Mesodermal cell (in vitro differentiated cells): ENCODE data around the gene PTPRC.

Experiments used
- H3K27ac ChIP-seq: 2 replicates; pipeline ENCODE4 v1.7.0; 2013; ENCODE audit warnings: mild to moderate bottlenecking, low read depth, low read length, moderate library complexity; ENCODE audit not compliant: severe bottlenecking
- H3K36me3 ChIP-seq: 2 replicates; pipeline ENCODE4 v1.7.1; 2013; ENCODE audit warnings: mild to moderate bottlenecking, low read length, moderate library complexity; ENCODE audit not compliant: control insufficient read depth, insufficient read depth
- H3K4me1 ChIP-seq: one replicate; pipeline ENCODE4 v1.7.1; 2013; ENCODE audit warnings: mild to moderate bottlenecking, low read length; ENCODE audit not compliant: insufficient read depth, control insufficient read depth, poor library complexity, severe bottlenecking
- H3K4me3 ChIP-seq: 2 replicates; pipeline ENCODE4 v1.7.0; 2013; ENCODE audit warnings: low read length, control low read depth, mild to moderate bottlenecking; ENCODE audit not compliant: insufficient read depth, poor library complexity, severe bottlenecking; ENCODE audit errors: extremely low read depth
- H3K9me3 ChIP-seq: 2 replicates; pipeline ENCODE4 v1.7.1; 2013; ENCODE audit warnings: mild to moderate bottlenecking, low read length, moderate library complexity; ENCODE audit not compliant: control insufficient read depth
- WGBS, 2 experiments: methylation state at CpG; one replicate each; pipeline ENCODE4 v1.1.5; 2013; ENCODE audit warnings: missing lambda C conversion rate in 2 of 2; ENCODE audit not compliant: insufficient coverage in 2 of 2; 5-methylcytosine and 5-hydroxymethylcytosine counted together

PTPRC gene

DNA sequence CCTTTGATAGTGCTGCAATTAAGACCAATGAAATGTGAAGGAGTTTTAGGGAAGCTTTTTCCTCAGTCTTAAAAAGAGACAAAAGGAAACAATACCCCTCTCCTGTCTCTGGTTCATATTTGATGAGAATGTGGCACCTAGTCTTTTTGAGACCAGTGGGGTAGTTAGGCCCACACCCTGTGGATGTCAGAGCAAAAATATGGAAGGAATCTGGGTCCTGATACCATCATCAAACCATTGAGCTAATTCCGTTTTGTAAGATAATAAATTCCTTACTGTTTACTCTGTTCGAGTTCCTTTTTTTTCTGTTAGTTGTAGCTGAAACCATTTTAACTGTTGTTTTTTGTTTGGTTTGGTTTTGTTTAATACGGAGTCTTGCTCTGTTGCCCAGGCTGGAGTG is 33.3 kb downstream of the PTPRC start:
- peak overlapping the region; percentile 6 for H3K27ac ChIP-seq
- no peaks in the 10 kb centered on the region for H3K36me3 ChIP-seq
- H3K4me3 ChIP-seq = no peak overlapping the region
- 80% methylated on average over 1 of the region's 3 CpGs; no CpG with 5 or more reads in 1 of the 2 experiments for WGBS, 2 experiments
- peaks cover 29% of the 10 kb centered on the region for H3K4me1 ChIP-seq
- H3K9me3 ChIP-seq = no peaks in the 10 kb centered on the region

DNA sequence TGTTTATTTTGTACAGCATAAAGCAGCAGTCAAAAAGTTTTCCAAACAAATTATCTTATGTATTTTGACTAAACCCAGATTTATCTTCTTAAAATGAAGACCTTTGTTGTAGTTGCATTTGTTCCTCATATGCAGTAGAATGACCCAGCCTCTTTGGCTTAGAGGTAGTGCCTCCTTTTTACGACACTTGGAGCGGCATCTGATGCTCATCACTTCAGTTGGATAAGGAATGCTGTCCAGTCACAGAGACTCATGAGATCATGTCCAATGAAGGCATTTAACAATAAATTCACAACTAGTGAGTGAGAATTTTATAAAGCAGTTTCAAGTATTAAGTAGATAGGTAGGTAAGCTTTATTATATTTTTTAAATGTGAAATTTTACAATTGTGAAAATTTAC is 35.2 kb downstream of the PTPRC start:
- peaks cover 17% of the 10 kb centered on the region for H3K4me1 ChIP-seq
- no peaks in the 10 kb centered on the region for H3K36me3 ChIP-seq
- WGBS, 2 experiments = 83% methylated on average over 1 of the region's 2 CpGs; no CpG with 5 or more reads in 1 of the 2 experiments

DNA sequence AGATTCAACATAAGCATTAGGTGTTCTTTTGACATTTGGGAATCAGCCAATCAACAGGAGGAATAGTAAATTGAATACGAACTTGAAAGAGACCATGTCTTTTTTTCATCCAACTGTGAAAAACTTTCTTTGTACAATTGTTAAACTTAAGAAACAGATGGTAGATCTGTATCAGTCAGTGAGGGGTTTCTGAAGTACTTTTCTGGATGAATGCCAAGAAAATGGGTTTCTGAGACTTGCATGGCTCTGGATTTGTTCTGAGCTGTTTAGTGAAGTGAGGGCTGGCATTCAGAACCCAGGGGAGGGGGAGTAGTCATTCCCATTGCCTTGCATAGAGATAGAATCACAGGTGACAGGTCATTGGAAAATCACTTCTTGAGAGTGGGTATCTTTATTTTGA is 37.4 kb downstream of the PTPRC start:
- Histone ChIP-seq H3K9me3 (no peaks in the 10 kb centered on the region), H3K4me1 (peaks cover 8% of the 10 kb centered on the region), H3K36me3 (no peaks in the 10 kb centered on the region), H3K27ac (no peak overlapping the region), H3K4me3 (no peak overlapping the region)
- no CpG with 5 or more reads among the region's 1 CpG for WGBS, 2 experiments

More for the DNA sequence above, 35.2 kb downstream of the PTPRC start:
- no peaks in the 10 kb centered on the region for H3K9me3 ChIP-seq
- H3K4me3 ChIP-seq = no peak overlapping the region
- H3K27ac ChIP-seq = no peak overlapping the region

DNA sequence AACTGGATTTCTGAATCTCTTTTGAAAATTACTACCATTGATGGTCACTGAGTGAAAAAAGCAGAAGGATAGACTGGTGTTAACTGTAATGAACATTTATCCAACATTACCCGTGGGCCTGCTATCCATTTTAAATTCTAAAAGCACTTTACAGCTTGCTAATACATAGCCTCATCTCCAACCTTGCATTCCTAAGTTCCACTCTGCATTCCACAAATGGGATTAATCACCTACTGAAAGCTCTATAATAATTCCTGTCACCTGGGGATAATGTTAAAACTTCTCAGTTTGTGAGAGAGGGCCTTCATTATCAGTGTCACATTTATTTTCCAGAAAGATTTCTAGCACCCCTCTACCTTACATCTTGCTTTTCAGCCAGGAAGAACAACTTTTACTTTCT is 38.2 kb downstream of the PTPRC start:
- Histone ChIP-seq H3K27ac (no peak overlapping the region), H3K36me3 (no peaks in the 10 kb centered on the region), H3K9me3 (no peaks in the 10 kb centered on the region), H3K4me1 (peaks cover 6% of the 10 kb centered on the region), H3K4me3 (no peak overlapping the region)
- 100% methylated on average over 1 of the region's 1 CpG; no CpG with 5 or more reads in 1 of the 2 experiments for WGBS, 2 experiments

DNA sequence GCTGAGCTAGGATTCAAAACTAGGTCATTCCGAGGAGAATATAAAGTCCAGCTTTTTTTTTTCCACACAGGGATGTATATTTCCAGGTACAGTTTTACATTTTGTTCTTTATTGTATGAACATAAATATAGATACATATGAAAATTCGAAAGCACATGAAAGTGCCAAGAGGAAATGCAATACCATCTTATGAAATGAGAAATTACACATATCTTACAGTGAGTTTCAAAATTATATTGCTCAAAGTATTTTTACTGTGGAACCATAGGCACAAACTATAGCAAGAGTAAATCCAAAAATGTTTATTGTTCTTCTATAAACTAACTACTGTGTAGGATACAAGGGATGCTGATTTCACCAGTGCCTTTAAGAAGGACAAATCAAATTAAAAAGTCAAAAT is 39.0 kb downstream of the PTPRC start:
- WGBS, 2 experiments = no CpG with 5 or more reads among the region's 2 CpGs
- no peak overlapping the region for H3K27ac ChIP-seq

DNA sequence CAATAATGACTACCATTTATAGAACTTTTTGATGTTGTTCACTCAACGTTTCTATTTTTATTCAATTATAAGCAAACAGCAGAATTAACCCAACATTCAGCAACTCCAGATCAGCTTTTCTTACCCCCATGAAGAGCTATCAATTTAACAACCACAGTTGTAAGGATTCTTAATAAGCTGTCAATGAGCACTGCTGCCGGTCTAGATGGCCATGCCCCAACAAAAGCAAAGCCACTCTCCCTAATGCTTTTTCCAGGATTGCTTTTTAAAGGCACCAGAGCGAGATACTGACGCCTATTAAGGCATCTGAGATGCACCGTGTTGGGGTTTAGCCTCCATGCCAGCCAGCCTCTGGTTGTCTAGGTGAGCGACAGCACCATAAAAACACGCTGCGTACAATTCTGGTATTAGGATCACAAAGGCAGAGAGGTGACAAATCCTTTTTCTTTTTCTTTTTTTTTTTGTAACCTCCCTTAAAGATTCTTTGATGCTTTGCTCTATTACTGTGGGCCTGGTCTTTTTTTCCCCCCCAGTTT is 39.5 kb downstream of the PTPRC start:
- Histone ChIP-seq H3K4me3 (no peak overlapping the region), H3K9me3 (no peaks in the 10 kb centered on the region), H3K27ac (no peak overlapping the region), H3K36me3 (no peaks in the 10 kb centered on the region), H3K4me1 (peaks cover 6% of the 10 kb centered on the region)
- WGBS, 2 experiments = 78 to 88% methylated on average over 4 of the region's 8 CpGs

More for the DNA sequence above, 39.0 kb downstream of the PTPRC start:
- no peak overlapping the region for H3K4me3 ChIP-seq
- H3K4me1 ChIP-seq = peaks cover 6% of the 10 kb centered on the region
- H3K36me3 ChIP-seq = no peaks in the 10 kb centered on the region
- H3K9me3 ChIP-seq = no peaks in the 10 kb centered on the region

DNA sequence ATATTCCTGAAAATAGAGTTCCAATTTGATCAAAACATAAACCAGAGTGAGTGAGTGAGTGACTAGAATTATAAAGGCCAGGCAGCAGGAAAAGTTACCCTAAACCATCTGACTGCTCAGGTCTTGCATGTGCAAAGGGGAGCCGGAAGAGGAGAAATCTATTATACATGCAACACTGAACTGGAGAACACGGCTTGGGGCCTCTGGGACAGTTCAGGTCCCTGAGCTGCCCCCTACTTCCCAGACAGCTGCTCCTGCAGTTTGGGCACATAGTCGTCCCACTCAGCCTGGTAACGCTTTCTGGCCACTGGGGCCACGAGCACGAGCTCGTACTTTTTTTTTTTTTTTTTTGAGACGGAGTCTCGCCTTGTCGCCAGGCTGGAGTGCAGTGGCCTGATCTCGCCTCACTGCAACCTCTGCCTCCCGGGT is 40.1 kb downstream of the PTPRC start:
- 88 to 96% methylated on average over 4 to 10 of the region's 12 CpGs for WGBS, 2 experiments

DNA sequence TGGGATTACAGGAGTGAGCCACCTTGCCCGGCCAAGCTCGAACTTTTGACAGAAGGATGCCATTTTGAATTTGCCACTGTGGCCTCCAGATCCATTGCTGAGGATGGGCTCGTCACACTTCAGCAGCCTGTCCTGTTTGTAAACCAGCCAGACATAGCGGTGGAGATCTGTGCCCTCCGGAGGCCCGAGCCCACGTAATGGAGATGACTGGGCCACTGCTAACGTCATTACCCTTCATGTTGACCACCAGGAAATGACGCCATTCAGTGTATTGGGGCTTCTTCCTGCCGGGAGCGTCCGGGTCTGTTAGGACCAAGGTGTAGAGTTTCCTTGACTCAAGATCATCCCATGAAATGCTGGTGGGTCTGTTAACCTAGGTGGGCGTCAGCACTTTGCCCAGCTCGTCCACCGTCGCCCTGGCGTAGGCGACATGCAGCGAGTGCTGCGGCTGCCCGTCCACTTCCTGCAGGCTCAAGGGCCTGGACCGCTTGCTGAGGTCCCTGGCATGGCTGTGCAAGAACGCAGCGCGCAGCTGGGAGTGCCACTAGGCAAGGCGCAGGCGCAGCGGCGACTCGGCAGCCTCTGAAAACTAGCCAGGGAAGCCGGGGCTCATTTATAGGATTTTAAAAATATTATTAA is 40.8 kb downstream of the PTPRC start:
- H3K4me1 ChIP-seq = peaks cover 6% of the 10 kb centered on the region
- no peaks in the 10 kb centered on the region for H3K9me3 ChIP-seq
- 95 to 96% methylated on average over 21 to 25 of the region's 31 CpGs for WGBS, 2 experiments
- no peak overlapping the region for H3K27ac ChIP-seq
- H3K4me3 ChIP-seq = no peak overlapping the region
- no peaks in the 10 kb centered on the region for H3K36me3 ChIP-seq

More for the DNA sequence above, 40.1 kb downstream of the PTPRC start:
- H3K4me1 ChIP-seq = peaks cover 6% of the 10 kb centered on the region
- no peaks in the 10 kb centered on the region for H3K36me3 ChIP-seq
- H3K4me3 ChIP-seq = no peak overlapping the region
- no peak overlapping the region for H3K27ac ChIP-seq
- H3K9me3 ChIP-seq = no peaks in the 10 kb centered on the region

DNA sequence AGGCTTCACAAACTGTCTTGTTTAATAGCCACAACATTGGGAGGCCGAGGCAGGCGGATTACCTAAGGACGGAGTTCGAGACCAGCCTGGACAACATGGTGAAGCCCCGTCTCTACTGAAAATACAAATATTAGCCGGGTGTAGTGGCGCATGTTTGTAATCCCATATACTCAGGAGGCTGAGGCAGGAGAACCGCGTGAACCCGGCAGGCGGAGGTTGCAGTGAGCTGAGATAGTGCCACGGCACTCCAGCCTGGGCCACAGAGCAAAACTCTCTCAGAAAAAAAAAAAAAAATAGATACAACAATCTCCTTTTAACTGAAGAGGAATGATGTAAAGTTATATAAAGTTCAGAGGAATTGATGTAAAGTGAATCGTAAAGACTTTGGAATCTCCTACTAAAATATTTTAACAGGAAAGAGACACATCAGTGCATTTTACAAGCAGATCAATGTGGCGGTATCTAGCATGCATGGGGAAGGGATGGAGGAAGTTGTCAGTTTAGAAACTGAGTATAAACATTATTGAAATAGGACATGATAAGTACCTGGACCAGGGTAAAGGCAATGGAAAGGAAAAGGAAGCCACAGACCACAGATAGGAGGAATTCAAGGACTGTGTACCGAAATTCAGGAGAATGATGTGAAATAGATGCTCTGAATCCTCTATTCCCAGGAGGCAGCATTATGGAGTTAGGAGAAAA is 41.5 kb downstream of the PTPRC start:
- Histone ChIP-seq H3K27ac (no peak overlapping the region), H3K36me3 (no peaks in the 10 kb centered on the region), H3K4me3 (no peak overlapping the region), H3K4me1 (peaks cover 6% of the 10 kb centered on the region), H3K9me3 (no peaks in the 10 kb centered on the region)
- 97 to 98% methylated on average over 7 to 12 of the region's 15 CpGs for WGBS, 2 experiments

DNA sequence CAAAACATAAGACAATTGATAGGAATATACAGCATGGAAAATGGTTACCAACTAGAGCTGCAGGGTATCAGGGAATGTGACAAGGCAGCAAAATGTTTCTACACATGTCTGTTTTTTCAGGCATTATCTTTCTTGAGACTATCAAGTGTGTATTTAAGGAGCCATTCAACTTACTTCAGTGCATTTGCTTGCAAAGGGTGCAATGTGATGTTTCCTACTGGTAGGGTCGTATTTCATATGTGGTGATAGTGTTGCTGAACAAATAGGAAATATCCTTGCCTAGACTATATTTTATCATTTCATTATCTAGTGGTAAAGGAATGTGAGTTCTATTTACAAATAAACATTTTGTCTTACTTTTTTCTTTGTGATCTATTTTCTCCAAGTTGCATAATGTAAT is 42.4 kb downstream of the PTPRC start:
- Histone ChIP-seq H3K9me3 (no peaks in the 10 kb centered on the region), H3K4me3 (no peak overlapping the region), H3K27ac (no peak overlapping the region), H3K36me3 (no peaks in the 10 kb centered on the region), H3K4me1 (peaks cover 8% of the 10 kb centered on the region)
- no CpG with 5 or more reads among the region's 1 CpG for WGBS, 2 experiments
